Muscle layer of colon (tissue), 2 donors: ENCODE measurements around the gene GFOD1.

Experiments
- H3K27ac ChIP-seq: one replicate; pipeline ENCODE4 v1.7.0; 2013; ENCODE audit warnings: low read depth, mild to moderate bottlenecking, low read length, moderate library complexity
- H3K27me3 ChIP-seq, 2 donors: one replicate each; pipeline ENCODE4 v1.7.0; 2013; ENCODE audit warnings: low read length in 2 of 2, mild to moderate bottlenecking in 2 of 2; ENCODE audit not compliant: insufficient read depth in 2 of 2, control insufficient read depth in 1 of 2
- H3K36me3 ChIP-seq: one replicate; pipeline ENCODE4 v1.7.0; 2013; ENCODE audit warnings: mild to moderate bottlenecking, low read length; ENCODE audit not compliant: insufficient read depth
- H3K4me1 ChIP-seq: one replicate; pipeline ENCODE4 v1.7.0; 2013; ENCODE audit warnings: mild to moderate bottlenecking, low read length; ENCODE audit not compliant: insufficient read depth
- H3K4me3 ChIP-seq, 2 donors: one replicate each; pipeline ENCODE4 v1.7.0; 2013; ENCODE audit warnings: low read length in 2 of 2, low read depth in 1 of 2, mild to moderate bottlenecking in 1 of 2, moderate library complexity in 1 of 2
- H3K9ac ChIP-seq: one replicate; pipeline ENCODE4 v1.7.0; 2013; ENCODE audit warnings: low read length
- H3K9me3 ChIP-seq: one replicate; pipeline ENCODE4 v1.7.0; 2013; ENCODE audit warnings: mild to moderate bottlenecking, low read length
- donor health status: abdominal sarcoma.
- donor health status: Adenocarcinoma of cecum.

The GFOD1 gene

GRCh38 chr6:13372688-13373487, 114.5 kb downstream of the GFOD1 start:
- no peak overlapping the region for H3K9ac ChIP-seq
- no peak overlapping the region for H3K27ac ChIP-seq

GRCh38 chr6:13372076-13372475, 115.3 kb downstream of the GFOD1 start:
- Histone ChIP-seq H3K4me1 (no peaks in the 10 kb centered on the region), H3K36me3 (no peaks in the 10 kb centered on the region), H3K9ac (no peak overlapping the region), H3K27ac (no peak overlapping the region), H3K4me3 (no peak overlapping the region), H3K27me3 (no peaks in the 10 kb centered on the region), H3K9me3 (no peaks in the 10 kb centered on the region)

More at GRCh38 chr6:13372688-13373487, 114.5 kb downstream of the GFOD1 start:
- H3K27me3 ChIP-seq, result no peaks in the 10 kb centered on the region
- no peak overlapping the region for H3K4me3 ChIP-seq
- no peaks in the 10 kb centered on the region for H3K36me3 ChIP-seq
- H3K4me1 ChIP-seq, result no peaks in the 10 kb centered on the region
- no peaks in the 10 kb centered on the region for H3K9me3 ChIP-seq

GRCh38 chr6:13371421-13372072, 115.9 kb downstream of the GFOD1 start:
- Histone ChIP-seq H3K27me3 (no peaks in the 10 kb centered on the region), H3K27ac (no peak overlapping the region), H3K4me3 (no peak overlapping the region), H3K36me3 (no peaks in the 10 kb centered on the region), H3K9ac (no peak overlapping the region), H3K9me3 (no peaks in the 10 kb centered on the region), H3K4me1 (no peaks in the 10 kb centered on the region)

GRCh38 chr6:13370623-13371022, 116.8 kb downstream of the GFOD1 start:
- H3K36me3 ChIP-seq, result no peaks in the 10 kb centered on the region
- H3K4me1 ChIP-seq, result no peaks in the 10 kb centered on the region
- H3K27me3 ChIP-seq, result no peaks in the 10 kb centered on the region
- no peak overlapping the region for H3K27ac ChIP-seq
- no peak overlapping the region for H3K9ac ChIP-seq
- H3K4me3 ChIP-seq, result no peak overlapping the region
- no peaks in the 10 kb centered on the region for H3K9me3 ChIP-seq

GRCh38 chr6:13369591-13369990, 117.8 kb downstream of the GFOD1 start:
- H3K9ac ChIP-seq, result no peak overlapping the region
- no peak overlapping the region for H3K4me3 ChIP-seq
- no peaks in the 10 kb centered on the region for H3K4me1 ChIP-seq
- no peak overlapping the region for H3K27ac ChIP-seq
- no peaks in the 10 kb centered on the region for H3K27me3 ChIP-seq
- no peaks in the 10 kb centered on the region for H3K9me3 ChIP-seq
- no peaks in the 10 kb centered on the region for H3K36me3 ChIP-seq

- no peaks in the 10 kb centered on the region for H3K9me3 ChIP-seq
- H3K9ac ChIP-seq, result no peak overlapping the region
- no peaks in the 10 kb centered on the region for H3K36me3 ChIP-seq
- H3K27ac ChIP-seq, result no peak overlapping the region
- no peaks in the 10 kb centered on the region for H3K27me3 ChIP-seq
- no peak overlapping the region for H3K4me3 ChIP-seq
- H3K4me1 ChIP-seq, result no peaks in the 10 kb centered on the region
Observed at GRCh38 chr6:13368731-13369115, 118.7 kb downstream of the GFOD1 start.

GRCh38 chr6:13368079-13368730, 119.2 kb downstream of the GFOD1 start:
- Histone ChIP-seq H3K27ac (no peak overlapping the region), H3K36me3 (no peaks in the 10 kb centered on the region), H3K9me3 (no peaks in the 10 kb centered on the region), H3K4me3 (no peak overlapping the region), H3K9ac (no peak overlapping the region), H3K4me1 (no peaks in the 10 kb centered on the region), H3K27me3 (no peaks in the 10 kb centered on the region)

GRCh38 chr6:13367396-13367795, 120.0 kb downstream of the GFOD1 start:
- Histone ChIP-seq H3K4me1 (no peaks in the 10 kb centered on the region), H3K27ac (no peak overlapping the region), H3K9ac (no peak overlapping the region)

GRCh38 chr6:13365320-13365719, 122.1 kb downstream of the GFOD1 start:
- no peaks in the 10 kb centered on the region for H3K4me1 ChIP-seq
- H3K9ac ChIP-seq, result no peak overlapping the region
- no peaks in the 10 kb centered on the region for H3K9me3 ChIP-seq
- H3K27ac ChIP-seq, result no peak overlapping the region
- no peaks in the 10 kb centered on the region for H3K27me3 ChIP-seq
- no peak overlapping the region for H3K4me3 ChIP-seq
- H3K36me3 ChIP-seq, result no peaks in the 10 kb centered on the region

More at GRCh38 chr6:13367396-13367795, 120.0 kb downstream of the GFOD1 start:
- Histone ChIP-seq H3K4me3 (no peak overlapping the region), H3K36me3 (no peaks in the 10 kb centered on the region), H3K9me3 (no peaks in the 10 kb centered on the region), H3K27me3 (no peaks in the 10 kb centered on the region)

- no peaks in the 10 kb centered on the region for H3K4me1 ChIP-seq
- no peak overlapping the region for H3K9ac ChIP-seq
Observed at GRCh38 chr6:13364842-13365241, 122.6 kb downstream of the GFOD1 start.

GRCh38 chr6:13362412-13362811, 125.0 kb downstream of the GFOD1 start:
- Histone ChIP-seq H3K4me1 (no peaks in the 10 kb centered on the region), H3K27me3 (no peaks in the 10 kb centered on the region), H3K36me3 (no peaks in the 10 kb centered on the region), H3K9ac (no peak overlapping the region), H3K9me3 (no peaks in the 10 kb centered on the region), H3K4me3 (no peak overlapping the region), H3K27ac (no peak overlapping the region)

More at GRCh38 chr6:13364842-13365241, 122.6 kb downstream of the GFOD1 start:
- Histone ChIP-seq H3K4me3 (no peak overlapping the region), H3K27ac (no peak overlapping the region), H3K27me3 (no peaks in the 10 kb centered on the region), H3K36me3 (no peaks in the 10 kb centered on the region), H3K9me3 (no peaks in the 10 kb centered on the region)
